ENCODE measurements around the gene YPEL4.

DNA sequence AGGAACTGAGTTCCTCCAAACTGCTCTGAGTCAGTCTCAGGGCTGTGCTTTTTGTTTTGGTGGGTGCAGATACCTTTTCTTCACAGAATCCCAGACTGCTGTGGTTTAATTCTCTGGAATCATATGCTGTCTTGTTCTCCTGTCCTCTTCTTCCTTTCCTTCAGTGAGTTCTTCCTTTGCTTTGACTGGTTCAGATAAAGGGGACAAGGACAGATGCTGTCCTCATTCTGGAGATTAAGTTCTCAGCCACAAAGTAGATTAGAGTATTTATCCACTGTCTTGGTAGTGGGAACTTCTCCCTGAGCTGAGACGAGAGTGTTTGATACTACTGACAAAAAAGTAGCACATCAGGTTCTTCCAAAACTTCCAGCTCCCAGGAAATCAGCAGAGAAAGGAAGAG, 31.5 kb upstream of the YPEL4 start:
- no peak for TF ChIP-seq EZH2phosphoT487 (IDR thresholded peaks at IDR 0.05; ENCODE audit: borderline replicate concordance, low read length)
- TF ChIP-seq, protein P1, sequence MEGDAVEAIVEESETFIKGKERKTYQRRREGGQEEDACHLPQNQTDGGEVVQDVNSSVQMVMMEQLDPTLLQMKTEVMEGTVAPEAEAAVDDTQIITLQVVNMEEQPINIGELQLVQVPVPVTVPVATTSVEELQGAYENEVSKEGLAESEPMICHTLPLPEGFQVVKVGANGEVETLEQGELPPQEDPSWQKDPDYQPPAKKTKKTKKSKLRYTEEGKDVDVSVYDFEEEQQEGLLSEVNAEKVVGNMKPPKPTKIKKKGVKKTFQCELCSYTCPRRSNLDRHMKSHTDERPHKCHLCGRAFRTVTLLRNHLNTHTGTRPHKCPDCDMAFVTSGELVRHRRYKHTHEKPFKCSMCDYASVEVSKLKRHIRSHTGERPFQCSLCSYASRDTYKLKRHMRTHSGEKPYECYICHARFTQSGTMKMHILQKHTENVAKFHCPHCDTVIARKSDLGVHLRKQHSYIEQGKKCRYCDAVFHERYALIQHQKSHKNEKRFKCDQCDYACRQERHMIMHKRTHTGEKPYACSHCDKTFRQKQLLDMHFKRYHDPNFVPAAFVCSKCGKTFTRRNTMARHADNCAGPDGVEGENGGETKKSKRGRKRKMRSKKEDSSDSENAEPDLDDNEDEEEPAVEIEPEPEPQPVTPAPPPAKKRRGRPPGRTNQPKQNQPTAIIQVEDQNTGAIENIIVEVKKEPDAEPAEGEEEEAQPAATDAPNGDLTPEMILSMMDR (IDR thresholded peaks at IDR 0.05; ENCODE audit: low read depth, low read length, poor library complexity, severe bottlenecking), result no peak
